WTC11 (cell line): ENCODE data around the gene ACOXL. TPM values are rescaled to one million over a fixed set of nuclear protein-coding genes. Genes with fewer than 3 reads are reported as not detected.
"Not testable (repeated sequence)": the region's sequence is repeated elsewhere in the genome, so short reads cannot be mapped to it uniquely, and the experiment has no call there.

Source experiments
- ATAC-seq: fragments of 200-7000 bp; cut with Tn5 transposase; 2 replicates; pipeline ENCODE4 v1.10.0; 2021; ENCODE audit warnings: mild to moderate bottlenecking, moderate library complexity
- CTCF ChIA-PET: fragments of 300-600 bp; sonication (Branson Sonifier 250); formaldehyde crosslinking; loops from one replicate; lab custom pipeline; 2021; ENCODE audit warnings: antibody characterized with exemption; lab: Charles Lee
- POLR2A ChIA-PET: fragments of 350-600 bp; sonication (Branson Sonifier 250); formaldehyde crosslinking; loops from one replicate; lab custom pipeline; 2021; ENCODE audit warnings: antibody characterized with exemption; lab: Charles Lee
- DNase-seq: peaks from one replicate; pipeline ENCODE4 v3.0.0; 2021; ENCODE audit warnings: low spot score
- H3K27ac Mint-ChIP-seq: 2 replicates; pipeline ENCODE4 v1.8.0; 2021; ENCODE audit warnings: mixed read lengths
- H3K27me3 Mint-ChIP-seq: 2 replicates; pipeline ENCODE4 v1.8.0; 2021; ENCODE audit warnings: low read depth, mild to moderate bottlenecking, moderate library complexity, mixed read lengths
- H3K36me3 Mint-ChIP-seq: 2 replicates; pipeline ENCODE4 v1.8.0; 2021; ENCODE audit warnings: mixed read lengths
- H3K4me1 Mint-ChIP-seq: 2 replicates; pipeline ENCODE4 v1.8.0; 2022; ENCODE audit warnings: mixed read lengths
- H3K4me3 Mint-ChIP-seq: 2 replicates; pipeline ENCODE4 v1.8.0; 2021; ENCODE audit warnings: mild to moderate bottlenecking, moderate library complexity, mixed read lengths
- H3K9me3 Mint-ChIP-seq: 2 replicates; pipeline ENCODE4 v1.8.0; 2021; ENCODE audit warnings: mixed read lengths
- ELF4 ChIP-seq: sonication (generic); formaldehyde crosslinking; IDR thresholded peaks from 2 replicates; pipeline ENCODE4 v1.8.1; 2022; ENCODE audit warnings: low read depth, mild to moderate bottlenecking, moderate library complexity, missing genetic modification reagents
- FOXK1 ChIP-seq: sonication (generic); formaldehyde crosslinking; IDR thresholded peaks from 2 replicates; pipeline ENCODE4 v1.8.0; 2022; ENCODE audit warnings: mild to moderate bottlenecking, moderate library complexity, missing genetic modification reagents
- JUN ChIP-seq: sonication (generic); formaldehyde crosslinking; IDR thresholded peaks from 2 replicates; pipeline ENCODE4 v1.8.0; 2023; ENCODE audit warnings: mild to moderate bottlenecking, missing genetic modification reagents
- MYBL2 ChIP-seq: sonication (generic); formaldehyde crosslinking; IDR thresholded peaks from 2 replicates; pipeline ENCODE4 v1.8.1; 2023; ENCODE audit warnings: mild to moderate bottlenecking, moderate library complexity, missing genetic modification reagents
- NFE2L1 ChIP-seq: sonication (generic); formaldehyde crosslinking; IDR thresholded peaks from 2 replicates; pipeline ENCODE4 v1.8.1; 2023; ENCODE audit warnings: missing genetic modification reagents
- SP1 ChIP-seq: sonication (generic); formaldehyde crosslinking; conservative IDR thresholded peaks from 2 replicates; pipeline ENCODE4 v1.8.1; 2022; ENCODE audit warnings: missing genetic modification reagents
- TEAD1 ChIP-seq: sonication (generic); formaldehyde crosslinking; IDR thresholded peaks from 2 replicates; pipeline ENCODE4 v1.8.0; 2022; ENCODE audit warnings: mild to moderate bottlenecking, missing genetic modification reagents
- TEAD4 ChIP-seq: sonication (generic); formaldehyde crosslinking; IDR thresholded peaks from 2 replicates; pipeline ENCODE4 v1.8.0; 2022; ENCODE audit warnings: mild to moderate bottlenecking, missing genetic modification reagents
- ZNF317 ChIP-seq: sonication (generic); formaldehyde crosslinking; IDR thresholded peaks from 2 replicates; pipeline ENCODE4 v1.8.1; 2023; ENCODE audit warnings: low read depth, mild to moderate bottlenecking, moderate library complexity, missing genetic modification reagents, borderline replicate concordance
- ZNF423 ChIP-seq: fragments of 250-450 bp; sonication (Bioruptor Pico); IDR thresholded peaks from 2 replicates; pipeline ENCODE4 v2.1.2; 2022; ENCODE audit warnings: mild to moderate bottlenecking, moderate library complexity
- total RNA-seq: library from RNA; stranded (reverse); gene quantifications from 3 replicates; pipeline ENCODE4 v1.2.3, GENCODE V29; 2021
- TF ChIP-seq, protein P1 (sequence below): sonication (generic); formaldehyde crosslinking; IDR thresholded peaks from 2 replicates; pipeline ENCODE4 v1.8.0; 2022; ENCODE audit warnings: missing genetic modification reagents
- TF ChIP-seq, protein P2 (sequence below): sonication (generic); formaldehyde crosslinking; IDR thresholded peaks from 2 replicates; pipeline ENCODE4 v1.8.0; 2022; ENCODE audit warnings: mild to moderate bottlenecking, missing genetic modification reagents
- TF ChIP-seq, protein P3 (sequence below): sonication (generic); formaldehyde crosslinking; IDR thresholded peaks from 2 replicates; pipeline ENCODE4 v1.8.0; 2023; ENCODE audit warnings: mild to moderate bottlenecking, missing genetic modification reagents

ACOXL gene
- total RNA-seq, 1 experiment from 2014 or later: 14.9 TPM

DNA sequence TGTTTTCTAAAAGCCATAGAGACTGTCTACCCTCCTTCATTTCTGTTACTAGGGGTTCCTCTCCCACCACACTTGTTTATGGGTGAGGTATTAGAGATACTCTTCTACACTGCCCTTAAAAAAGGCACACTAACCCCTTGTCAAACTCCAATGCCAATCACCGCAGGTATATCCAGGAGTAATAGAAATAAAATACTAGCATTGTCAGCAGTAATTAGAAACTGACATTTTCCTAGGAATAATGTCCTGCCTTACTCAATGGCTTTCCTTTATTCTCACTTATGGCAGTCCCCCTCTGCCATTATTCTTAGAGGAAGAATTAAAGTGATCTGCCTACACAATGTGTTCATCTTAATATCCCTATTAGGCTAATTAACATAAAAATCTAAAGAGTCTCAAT is 49.5 kb upstream of the ACOXL start:
- DNase-seq (no peak), ATAC-seq (no peak)
- Mint-ChIP-seq H3K4me3 (no peak overlapping the region), H3K9me3 (peaks cover 30% of the 10 kb centered on the region), H3K36me3 (peaks cover 33% of the 10 kb centered on the region), H3K27ac (no peak overlapping the region), H3K27me3 (peaks cover 89% of the 10 kb centered on the region), H3K4me1 (peaks cover 62% of the 10 kb centered on the region)
- TF ChIP-seq ZNF317 (CRISPR knock-in tag) (no peak), ZNF423 (CRISPR knock-in tag) (no peak)
- TF ChIP-seq, protein P1, sequence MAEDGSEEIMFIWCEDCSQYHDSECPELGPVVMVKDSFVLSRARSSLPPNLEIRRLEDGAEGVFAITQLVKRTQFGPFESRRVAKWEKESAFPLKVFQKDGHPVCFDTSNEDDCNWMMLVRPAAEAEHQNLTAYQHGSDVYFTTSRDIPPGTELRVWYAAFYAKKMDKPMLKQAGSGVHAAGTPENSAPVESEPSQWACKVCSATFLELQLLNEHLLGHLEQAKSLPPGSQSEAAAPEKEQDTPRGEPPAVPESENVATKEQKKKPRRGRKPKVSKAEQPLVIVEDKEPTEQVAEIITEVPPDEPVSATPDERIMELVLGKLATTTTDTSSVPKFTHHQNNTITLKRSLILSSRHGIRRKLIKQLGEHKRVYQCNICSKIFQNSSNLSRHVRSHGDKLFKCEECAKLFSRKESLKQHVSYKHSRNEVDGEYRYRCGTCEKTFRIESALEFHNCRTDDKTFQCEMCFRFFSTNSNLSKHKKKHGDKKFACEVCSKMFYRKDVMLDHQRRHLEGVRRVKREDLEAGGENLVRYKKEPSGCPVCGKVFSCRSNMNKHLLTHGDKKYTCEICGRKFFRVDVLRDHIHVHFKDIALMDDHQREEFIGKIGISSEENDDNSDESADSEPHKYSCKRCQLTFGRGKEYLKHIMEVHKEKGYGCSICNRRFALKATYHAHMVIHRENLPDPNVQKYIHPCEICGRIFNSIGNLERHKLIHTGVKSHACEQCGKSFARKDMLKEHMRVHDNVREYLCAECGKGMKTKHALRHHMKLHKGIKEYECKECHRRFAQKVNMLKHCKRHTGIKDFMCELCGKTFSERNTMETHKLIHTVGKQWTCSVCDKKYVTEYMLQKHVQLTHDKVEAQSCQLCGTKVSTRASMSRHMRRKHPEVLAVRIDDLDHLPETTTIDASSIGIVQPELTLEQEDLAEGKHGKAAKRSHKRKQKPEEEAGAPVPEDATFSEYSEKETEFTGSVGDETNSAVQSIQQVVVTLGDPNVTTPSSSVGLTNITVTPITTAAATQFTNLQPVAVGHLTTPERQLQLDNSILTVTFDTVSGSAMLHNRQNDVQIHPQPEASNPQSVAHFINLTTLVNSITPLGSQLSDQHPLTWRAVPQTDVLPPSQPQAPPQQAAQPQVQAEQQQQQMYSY (CRISPR knock-in tag): no peak
- CTCF ChIA-PET: no interaction called here
- POLR2A ChIA-PET: no interaction called here

DNA sequence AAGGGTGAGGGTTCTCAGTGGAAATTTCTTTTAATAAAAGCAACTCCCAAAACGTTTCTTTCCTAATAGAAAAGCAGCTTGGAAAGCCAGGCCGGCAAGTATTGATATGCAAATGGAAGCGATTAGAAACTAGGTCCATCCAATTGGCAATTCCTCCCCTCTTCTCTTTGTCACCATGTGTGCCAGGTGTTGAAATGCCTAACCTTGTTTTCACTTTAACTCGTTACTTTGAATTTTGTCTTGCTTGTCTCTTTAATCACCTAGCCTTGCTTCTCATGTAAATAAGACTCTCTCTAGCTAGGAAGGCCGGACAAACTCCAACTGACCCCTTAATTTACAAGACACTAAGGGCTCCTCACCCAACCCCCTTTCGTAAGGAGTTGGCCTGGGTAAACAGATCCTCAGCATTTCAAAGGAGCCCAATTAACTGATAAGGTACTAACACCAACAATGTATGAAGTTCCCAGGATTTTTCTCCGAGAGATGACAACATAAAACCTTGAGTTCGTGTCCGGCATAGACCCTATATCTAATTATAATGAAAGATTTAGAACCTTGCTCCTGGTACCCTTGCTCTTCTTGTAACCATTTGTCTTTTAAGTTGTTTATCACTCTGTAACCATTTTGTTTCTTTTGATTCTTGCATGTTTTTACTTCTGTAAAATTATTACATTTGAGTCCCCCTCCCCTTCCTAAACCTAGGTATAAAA is 44.4 kb upstream of the ACOXL start:
- H3K9me3 Mint-ChIP-seq: peaks cover 30% of the 10 kb centered on the region
- H3K27me3 Mint-ChIP-seq: peaks cover 83% of the 10 kb centered on the region
- peak overlapping the region; percentile 99 for H3K27ac Mint-ChIP-seq
- H3K4me3 Mint-ChIP-seq: peak overlapping the region; percentile 69
- peaks cover 76% of the 10 kb centered on the region for H3K4me1 Mint-ChIP-seq
- TF ChIP-seq SP1 (CRISPR knock-in tag): peak; percentile 34; the same call in 1 of the 2 replicates
- TF ChIP-seq, protein P1 (CRISPR knock-in tag): peak; percentile 80
- peak; percentile 91 for TF ChIP-seq FOXK1
- TF ChIP-seq, protein P2, sequence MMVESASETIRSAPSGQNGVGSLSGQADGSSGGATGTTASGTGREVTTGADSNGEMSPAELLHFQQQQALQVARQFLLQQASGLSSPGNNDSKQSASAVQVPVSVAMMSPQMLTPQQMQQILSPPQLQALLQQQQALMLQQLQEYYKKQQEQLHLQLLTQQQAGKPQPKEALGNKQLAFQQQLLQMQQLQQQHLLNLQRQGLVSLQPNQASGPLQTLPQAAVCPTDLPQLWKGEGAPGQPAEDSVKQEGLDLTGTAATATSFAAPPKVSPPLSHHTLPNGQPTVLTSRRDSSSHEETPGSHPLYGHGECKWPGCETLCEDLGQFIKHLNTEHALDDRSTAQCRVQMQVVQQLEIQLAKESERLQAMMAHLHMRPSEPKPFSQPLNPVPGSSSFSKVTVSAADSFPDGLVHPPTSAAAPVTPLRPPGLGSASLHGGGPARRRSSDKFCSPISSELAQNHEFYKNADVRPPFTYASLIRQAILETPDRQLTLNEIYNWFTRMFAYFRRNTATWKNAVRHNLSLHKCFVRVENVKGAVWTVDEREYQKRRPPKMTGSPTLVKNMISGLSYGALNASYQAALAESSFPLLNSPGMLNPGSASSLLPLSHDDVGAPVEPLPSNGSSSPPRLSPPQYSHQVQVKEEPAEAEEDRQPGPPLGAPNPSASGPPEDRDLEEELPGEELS (CRISPR knock-in tag): peak; percentile 85; the same call in 1 of the 2 replicates
- ChIA-PET POLR2A (interaction anchor here (1.5 kb wide), 1 partner anchor 10 kb away, joined by 18 read pairs; the partner anchor contains the start of gene BUB1), CTCF (interaction anchor here (0.6 to 1.6 kb wide), 3 partner anchors 10 to 67 kb away, joined by 3 to 8 read pairs (median 4); partner anchors contain the start of gene BUB1)
- peak; percentile 58 for ATAC-seq
- peaks cover 36% of the 10 kb centered on the region for H3K36me3 Mint-ChIP-seq
- not testable (repeated sequence) for DNase-seq

DNA sequence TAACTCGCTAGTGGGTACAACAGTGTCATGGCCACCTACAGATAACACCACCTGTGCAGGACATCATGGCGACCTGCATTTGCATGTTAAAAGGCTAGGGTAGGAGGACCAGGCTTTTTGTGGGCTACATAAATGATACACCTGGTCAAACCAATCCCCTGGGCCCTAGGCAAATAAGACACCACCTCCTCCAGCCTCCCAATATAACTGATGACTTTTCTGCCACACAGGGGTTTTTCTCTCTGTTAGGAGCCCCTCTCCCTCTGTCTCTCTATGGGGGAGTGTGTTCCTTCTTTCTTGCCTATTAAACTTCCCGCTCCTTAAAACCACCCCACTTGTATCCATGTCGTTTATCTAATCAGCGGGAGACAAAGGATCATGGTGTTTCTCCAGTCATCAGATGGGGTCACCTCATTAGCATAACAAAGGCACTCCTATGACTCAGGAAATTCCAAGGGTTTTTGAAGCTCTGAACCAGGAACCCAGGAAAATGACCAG is 43.7 kb upstream of the ACOXL start:
- Mint-ChIP-seq H3K4me1 (peaks cover 74% of the 10 kb centered on the region), H3K27ac (peak overlapping the region; percentile 99), H3K9me3 (peaks cover 30% of the 10 kb centered on the region), H3K36me3 (peaks cover 36% of the 10 kb centered on the region), H3K4me3 (peak overlapping the region; percentile 69), H3K27me3 (peaks cover 83% of the 10 kb centered on the region)
- ChIA-PET POLR2A (interaction anchor here (0.6 to 1.2 kb wide), 7 partner anchors 10 to 190 kb away, joined by 3 to 13 read pairs (median 4); partner anchors contain the start of genes ACOXL and BUB1), CTCF (interaction anchor here (0.9 to 1.3 kb wide), 4 partner anchors 8 to 67 kb away, joined by 3 to 7 read pairs (median 4); partner anchors contain the start of gene BUB1)
- ATAC-seq (peak; percentile 83), DNase-seq (peak; percentile 48)
- TF ChIP-seq, protein P3, sequence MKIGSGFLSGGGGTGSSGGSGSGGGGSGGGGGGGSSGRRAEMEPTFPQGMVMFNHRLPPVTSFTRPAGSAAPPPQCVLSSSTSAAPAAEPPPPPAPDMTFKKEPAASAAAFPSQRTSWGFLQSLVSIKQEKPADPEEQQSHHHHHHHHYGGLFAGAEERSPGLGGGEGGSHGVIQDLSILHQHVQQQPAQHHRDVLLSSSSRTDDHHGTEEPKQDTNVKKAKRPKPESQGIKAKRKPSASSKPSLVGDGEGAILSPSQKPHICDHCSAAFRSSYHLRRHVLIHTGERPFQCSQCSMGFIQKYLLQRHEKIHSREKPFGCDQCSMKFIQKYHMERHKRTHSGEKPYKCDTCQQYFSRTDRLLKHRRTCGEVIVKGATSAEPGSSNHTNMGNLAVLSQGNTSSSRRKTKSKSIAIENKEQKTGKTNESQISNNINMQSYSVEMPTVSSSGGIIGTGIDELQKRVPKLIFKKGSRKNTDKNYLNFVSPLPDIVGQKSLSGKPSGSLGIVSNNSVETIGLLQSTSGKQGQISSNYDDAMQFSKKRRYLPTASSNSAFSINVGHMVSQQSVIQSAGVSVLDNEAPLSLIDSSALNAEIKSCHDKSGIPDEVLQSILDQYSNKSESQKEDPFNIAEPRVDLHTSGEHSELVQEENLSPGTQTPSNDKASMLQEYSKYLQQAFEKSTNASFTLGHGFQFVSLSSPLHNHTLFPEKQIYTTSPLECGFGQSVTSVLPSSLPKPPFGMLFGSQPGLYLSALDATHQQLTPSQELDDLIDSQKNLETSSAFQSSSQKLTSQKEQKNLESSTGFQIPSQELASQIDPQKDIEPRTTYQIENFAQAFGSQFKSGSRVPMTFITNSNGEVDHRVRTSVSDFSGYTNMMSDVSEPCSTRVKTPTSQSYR (CRISPR knock-in tag): no peak
- peak; percentile 89 for TF ChIP-seq ZNF423 (CRISPR knock-in tag)
- peak; percentile 63; the same call in 1 of the 2 replicates for TF ChIP-seq TEAD4 (CRISPR knock-in tag)
- no peak for TF ChIP-seq ELF4 (CRISPR knock-in tag)
- peak; percentile 33; the same call in 1 of the 2 replicates for TF ChIP-seq SP1 (CRISPR knock-in tag)
- peak; percentile 24; the same call in 1 of the 2 replicates for TF ChIP-seq JUN
- peak; percentile 95 for TF ChIP-seq NFE2L1 (CRISPR knock-in tag)
- TF ChIP-seq MYBL2: 0 out of 2 replicates have a peak, but pooled peaks have one; percentile 27
- TF ChIP-seq, protein P2 (CRISPR knock-in tag): 0 out of 2 replicates have a peak, but pooled peaks have one; percentile 10
- TF ChIP-seq TEAD1 (CRISPR knock-in tag): peak; percentile 60; the same call in 1 of the 2 replicates
